ENCODE data around the gene XYLT1. TPM values are rescaled to one million over a fixed set of nuclear protein-coding genes. Genes with fewer than 3 reads are reported as not detected.

The XYLT1 gene
- total and polyA plus RNA-seq, 2 of the 8 experiments (the other 6 are each of a cell fraction or from before 2014, with no cell fraction given) = 6.6 to 25.4 TPM

GRCh38 chr16:17304491-17305119 lies 166.2 kb downstream of the XYLT1 start:
- Histone ChIP-seq H4K5ac (ENCODE audit: insufficient read length, low read depth, low read length) (no peak overlapping the region), H3K14ac (ENCODE audit: insufficient read length) (no peak overlapping the region), H3K56ac (replicated peaks; ENCODE audit: insufficient read length, low read depth, low read length) (no peak overlapping the region), H3K4me3 (ENCODE audit: extremely low read depth in 1 of 4, insufficient read depth in 2 of 4, low read depth in 3 of 4, low read length in 4 of 4) (no peak overlapping the region), H3K36me3 (ENCODE audit: control insufficient read depth in 2 of 4, insufficient read depth in 4 of 4, low read length in 3 of 4) (no peaks in the 10 kb centered on the region), H3K9me3 (ENCODE audit: insufficient read depth in 2 of 2, low read depth in 1 of 2, low read length in 1 of 2) (no peaks in the 10 kb centered on the region), H3K23me2 (ENCODE audit: low read depth, low read length) (no peaks in the 10 kb centered on the region), H2BK15ac (ENCODE audit: low read length) (no peak overlapping the region), H4K20me1 (replicated peaks in 1 of 2; ENCODE audit: control insufficient read depth in 1 of 2, insufficient read depth in 2 of 2, low read length in 2 of 2) (no peaks in the 10 kb centered on the region), H3K23ac (ENCODE audit: insufficient read length) (no peak overlapping the region), H2AK5ac (ENCODE audit: low read depth, low read length) (no peak overlapping the region), H3K27ac (ENCODE audit: low read depth, low read length) (no peak overlapping the region), H3K79me2 (ENCODE audit: control insufficient read depth in 1 of 2, insufficient read depth in 2 of 2, low read length in 2 of 2) (no peaks in the 10 kb centered on the region), H3K9ac (replicated peaks in 1 of 4; ENCODE audit: extremely low read depth in 1 of 4, low read depth in 3 of 4, low read length in 3 of 4) (no peak overlapping the region), H4K91ac (replicated peaks; ENCODE audit: insufficient read length, low read length) (no peak overlapping the region), H2AFZ (ENCODE audit: low read length) (no peak overlapping the region), H3K27me3 (replicated peaks in 1 of 4; ENCODE audit: control insufficient read depth in 3 of 4, extremely low read depth in 1 of 4, insufficient read depth in 3 of 4, low read length in 3 of 4) (no peaks in the 10 kb centered on the region), H2BK12ac (ENCODE audit: low read depth, low read length) (no peak overlapping the region; the same call in 1 of the 2 replicates), H4K8ac (ENCODE audit: extremely low read depth, insufficient read depth, low read length) (no peak overlapping the region), H3K4ac (replicated peaks; ENCODE audit: insufficient read length, low read depth, low read length) (no peak overlapping the region), H3K18ac (ENCODE audit: extremely low read depth, low read length) (no peak overlapping the region), H2BK5ac (ENCODE audit: low read depth, low read length) (no peak overlapping the region), H2BK120ac (replicated peaks; ENCODE audit: low read depth, low read length) (no peak overlapping the region), H2BK20ac (ENCODE audit: low read length) (no peak overlapping the region), H3K4me2 (ENCODE audit: insufficient read depth in 1 of 2, low read depth in 2 of 2, low read length in 2 of 2) (no peak overlapping the region), H3K79me1 (ENCODE audit: low read depth, low read length) (no peaks in the 10 kb centered on the region), H3K4me1 (replicated peaks in 1 of 4; ENCODE audit: control insufficient read depth in 3 of 4, insufficient read depth in 4 of 4, low read length in 3 of 4) (peaks cover 7 to 42% (median 17%) of the 10 kb centered on the region in 4 experiments)
- DNase-seq (ENCODE audit: low read depth in 1 of 2, low spot score in 2 of 2) (no peak), FAIRE-seq (no peak)
- CTCF ChIA-PET (ENCODE audit: partially characterized antibody) = interaction anchor here (0.6 to 1.2 kb wide), 5 partner anchors 9 to 314 kb away, joined by 3 to 6 read pairs (median 3); no protein-coding TSS in a partner anchor
- TF ChIP-seq RAD21 (IDR thresholded peaks at IDR 0.05 in 1 of 2, conservative IDR thresholded peaks at IDR 0.05 in 1 of 2; ENCODE audit: low read depth in 2 of 2, low read length in 2 of 2) (peak in 1 of 2 experiments; percentile 49; a peak in 2 of 4 replicates), E2F6 (IDR thresholded peaks at IDR 0.05) (no peak)
- POLR2A ChIA-PET (ENCODE audit: partially characterized antibody) = no interaction called here
- 84% methylated on average over 6 of the region's 6 CpGs; no CpG with 5 or more reads in 1 of the 2 experiments for WGBS, 2 experiments (ENCODE audit: extremely low coverage in 1 of 2, insufficient coverage in 1 of 2, insufficient read length in 1 of 2, insufficient replicate concordance in 2 of 2, low coverage in 1 of 2, low lambda C conversion rate in 2 of 2, missing lambda C conversion rate in 1 of 2)

Measured in H1 (cell line).